RWPE1 (cell line): ENCODE data around the gene TSACC.

ENCODE experiments used
- CTCF ChIA-PET: fragments of 350-600 bp; sonication (Branson Sonifier 250); formaldehyde crosslinking; extraction: SDS; loops from one replicate; lab custom pipeline; 2021; lab: Yijun Ruan, JAX
- POLR2A ChIA-PET: fragments of 400-600 bp; formaldehyde crosslinking; extraction: SDS; loops from one replicate; lab custom pipeline; 2020; ENCODE audit warnings: antibody characterized with exemption; ENCODE audit not compliant: low non-redundant PET; lab: Yijun Ruan, JAX
- DNase-seq: peaks from one replicate; pipeline ENCODE4 v3.0.0; 2012; ENCODE audit warnings: low spot score
- H3K27ac ChIP-seq: fragments of 450-650 bp; 2 replicates; pipeline ENCODE4 v1.5.1; 2017
- TF ChIP-seq, protein P1 (sequence below): fragments of 450-650 bp; conservative IDR thresholded peaks from 2 replicates; pipeline ENCODE4 v1.5.1; 2017; ENCODE audit warnings: low read depth, mild to moderate bottlenecking

Gene TSACC

DNA sequence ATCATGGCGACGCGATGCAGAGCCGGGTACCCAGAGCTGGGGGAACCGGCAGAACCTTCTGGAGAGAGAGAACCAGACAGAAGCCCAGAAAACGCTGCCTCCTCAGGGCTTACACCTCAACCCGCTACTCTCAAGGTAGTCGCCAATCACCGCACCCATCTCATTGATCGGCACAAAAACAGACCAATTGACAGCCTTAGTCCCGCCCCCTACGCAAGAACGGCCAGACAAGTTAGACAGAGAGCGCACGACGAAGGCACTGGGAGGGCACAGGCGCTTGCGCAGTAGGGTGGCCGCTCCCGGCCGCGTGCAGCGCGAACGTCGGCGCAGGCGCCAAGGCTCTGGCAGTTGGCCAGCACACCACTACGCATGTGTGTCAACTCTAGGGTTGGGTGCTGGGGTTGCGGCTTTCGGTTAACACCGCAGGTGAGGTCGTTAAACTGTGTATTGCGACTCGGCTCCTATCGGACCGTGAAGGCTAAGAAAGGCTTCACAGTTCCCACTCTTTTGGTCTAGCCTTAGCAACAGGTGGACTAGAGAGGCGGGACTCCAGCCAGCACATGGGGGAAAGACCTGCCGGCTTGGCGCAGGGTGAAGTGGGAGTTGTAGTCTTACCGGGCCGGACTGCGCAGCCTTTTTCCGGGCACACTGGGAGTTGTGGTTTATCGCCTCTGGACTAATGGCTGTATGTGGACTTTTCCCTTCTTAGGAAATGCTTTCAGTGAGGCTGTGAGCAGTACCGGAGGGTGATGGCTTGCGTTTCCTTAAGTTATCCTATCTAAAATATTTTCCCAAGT lies at the start of gene TSACC, which contains the start of gene CCT3:
Gene TSACC, plus strand, starts transcription at position 347 of the 797 bp plus-strand sequence. CDS start 1,232 bp downstream, outside the sequence.
Gene CCT3, minus strand, starts transcription at position 113 of the 797 bp plus-strand sequence. Its CDS starts 108 bp downstream, at position 5.
- TF ChIP-seq, protein P1, sequence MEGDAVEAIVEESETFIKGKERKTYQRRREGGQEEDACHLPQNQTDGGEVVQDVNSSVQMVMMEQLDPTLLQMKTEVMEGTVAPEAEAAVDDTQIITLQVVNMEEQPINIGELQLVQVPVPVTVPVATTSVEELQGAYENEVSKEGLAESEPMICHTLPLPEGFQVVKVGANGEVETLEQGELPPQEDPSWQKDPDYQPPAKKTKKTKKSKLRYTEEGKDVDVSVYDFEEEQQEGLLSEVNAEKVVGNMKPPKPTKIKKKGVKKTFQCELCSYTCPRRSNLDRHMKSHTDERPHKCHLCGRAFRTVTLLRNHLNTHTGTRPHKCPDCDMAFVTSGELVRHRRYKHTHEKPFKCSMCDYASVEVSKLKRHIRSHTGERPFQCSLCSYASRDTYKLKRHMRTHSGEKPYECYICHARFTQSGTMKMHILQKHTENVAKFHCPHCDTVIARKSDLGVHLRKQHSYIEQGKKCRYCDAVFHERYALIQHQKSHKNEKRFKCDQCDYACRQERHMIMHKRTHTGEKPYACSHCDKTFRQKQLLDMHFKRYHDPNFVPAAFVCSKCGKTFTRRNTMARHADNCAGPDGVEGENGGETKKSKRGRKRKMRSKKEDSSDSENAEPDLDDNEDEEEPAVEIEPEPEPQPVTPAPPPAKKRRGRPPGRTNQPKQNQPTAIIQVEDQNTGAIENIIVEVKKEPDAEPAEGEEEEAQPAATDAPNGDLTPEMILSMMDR, result no peak
- POLR2A ChIA-PET, result no interaction called here
- CTCF ChIA-PET, result interaction anchor here (0.6 kb wide), 1 partner anchor 9 kb away, joined by 3 read pairs; no protein-coding TSS in a partner anchor
- H3K27ac ChIP-seq, result peak within 1 kb of the TSS; percentile 83
- DNase-seq, result peak; percentile 99

DNA sequence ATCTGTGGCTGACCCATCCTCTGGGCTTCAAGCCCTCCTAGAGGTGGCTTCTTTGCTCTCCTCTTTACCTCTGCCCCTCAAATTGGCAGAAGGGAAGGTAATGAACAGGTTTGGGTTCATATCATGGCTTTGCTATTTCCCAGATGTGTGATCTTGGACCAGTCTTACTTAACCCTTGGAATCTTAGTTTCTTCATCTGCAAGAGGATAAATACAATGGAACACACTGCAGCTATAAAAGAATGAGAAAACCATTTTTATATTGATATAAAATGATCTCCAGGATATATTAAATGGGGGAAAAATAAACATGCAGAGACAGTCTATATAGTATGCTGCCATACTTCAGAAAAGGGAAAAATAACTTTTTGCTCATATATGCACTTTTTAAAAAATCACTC lies 48.5 kb upstream of the TSACC start:
- ChIA-PET CTCF (interaction anchor here (0.7 kb wide), 1 partner anchor 33 kb away, joined by 3 read pairs; no protein-coding TSS in a partner anchor), POLR2A (no interaction called here)
- H3K27ac ChIP-seq, result no peak overlapping the region
- DNase-seq, result no peak
- TF ChIP-seq, protein P1, result no peak

DNA sequence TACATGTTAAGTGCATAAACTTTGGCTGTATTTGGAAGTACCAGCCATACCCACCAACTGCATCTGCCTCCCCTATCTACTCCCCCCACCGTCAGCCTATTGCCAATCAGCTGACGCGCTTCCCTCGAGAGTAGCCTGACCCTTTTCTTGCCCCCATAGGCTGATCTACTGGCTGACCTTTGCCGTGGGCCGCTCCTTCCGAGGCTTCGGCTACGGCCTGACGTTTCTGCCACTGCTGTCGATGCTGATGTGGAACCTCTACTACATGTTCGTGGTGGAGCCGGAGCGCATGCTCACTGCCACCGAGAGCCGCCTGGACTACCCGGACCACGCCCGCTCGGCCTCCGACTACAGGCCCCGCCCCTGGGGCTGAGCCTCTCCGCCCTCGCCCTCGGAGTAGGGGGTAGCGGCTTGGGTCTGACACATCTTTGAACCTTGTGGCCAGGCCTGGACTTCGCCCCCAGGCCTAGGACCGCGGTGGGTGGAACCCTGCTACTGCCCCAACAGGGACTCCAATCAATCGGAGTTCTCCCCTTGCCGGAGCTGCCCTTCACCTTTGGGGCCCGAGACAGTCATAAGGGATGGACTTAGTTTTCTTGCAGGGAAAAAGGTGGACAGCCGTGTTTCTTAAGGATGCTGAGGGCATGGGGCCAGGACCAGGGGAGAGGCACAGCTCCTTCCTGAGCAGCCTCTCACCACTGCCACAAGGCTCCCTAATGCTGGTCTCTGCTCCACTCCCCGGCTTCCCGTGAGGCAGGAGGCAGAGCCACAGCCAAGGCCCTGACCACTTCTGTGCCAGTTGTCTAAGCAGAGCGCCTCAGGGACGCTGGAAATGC lies 46.9 kb upstream of the TSACC start:
- no peak for DNase-seq
- ChIA-PET CTCF (no interaction called here), POLR2A (no interaction called here)
- peak overlapping the region; percentile 58 for H3K27ac ChIP-seq
- TF ChIP-seq, protein P1, result no peak

DNA sequence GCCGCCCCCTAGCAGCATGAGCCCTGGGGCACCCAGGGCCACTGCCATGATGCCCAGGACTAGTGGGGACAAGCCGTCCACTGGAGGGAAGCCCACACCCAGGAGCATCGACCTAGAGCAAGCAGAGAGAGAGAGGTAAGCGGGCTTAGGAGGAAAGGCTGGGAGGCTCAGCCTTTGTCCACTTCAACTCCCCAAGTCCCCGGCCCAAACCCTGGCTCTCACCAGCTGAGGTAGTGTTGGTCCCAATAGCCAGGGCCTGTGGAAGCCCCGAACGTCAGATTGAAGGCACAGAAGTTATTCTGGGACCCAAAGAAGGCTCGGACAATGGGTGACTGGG lies 45.3 kb upstream of the TSACC start:
- DNase-seq, result no peak
- ChIA-PET CTCF (no interaction called here), POLR2A (no interaction called here)
- TF ChIP-seq, protein P1, result no peak
- peak overlapping the region; percentile 58 for H3K27ac ChIP-seq

DNA sequence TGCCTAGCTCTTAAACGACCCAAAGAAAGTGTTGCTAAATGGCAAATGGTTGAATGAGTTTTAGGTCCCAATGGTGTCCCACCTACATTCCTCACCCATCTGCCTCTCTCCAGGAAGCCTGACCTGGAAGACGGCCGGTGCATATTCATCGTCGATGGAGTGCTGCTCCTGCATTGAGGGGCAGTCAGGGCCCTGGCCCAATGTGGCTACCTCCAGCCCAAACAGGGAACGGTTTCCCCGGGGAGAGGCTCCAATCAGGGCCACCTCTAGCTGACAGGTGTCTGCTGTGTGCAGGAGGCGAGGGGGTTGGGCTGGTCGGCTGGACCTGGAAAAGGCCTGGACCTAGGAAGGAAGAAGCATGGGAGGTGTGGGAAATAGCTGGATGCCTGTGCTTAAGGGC lies 44.4 kb upstream of the TSACC start:
- ChIA-PET POLR2A (no interaction called here), CTCF (no interaction called here)
- no peak for DNase-seq
- TF ChIP-seq, protein P1, result no peak
- peak overlapping the region; percentile 58; the same call in 1 of the 2 replicates for H3K27ac ChIP-seq

DNA sequence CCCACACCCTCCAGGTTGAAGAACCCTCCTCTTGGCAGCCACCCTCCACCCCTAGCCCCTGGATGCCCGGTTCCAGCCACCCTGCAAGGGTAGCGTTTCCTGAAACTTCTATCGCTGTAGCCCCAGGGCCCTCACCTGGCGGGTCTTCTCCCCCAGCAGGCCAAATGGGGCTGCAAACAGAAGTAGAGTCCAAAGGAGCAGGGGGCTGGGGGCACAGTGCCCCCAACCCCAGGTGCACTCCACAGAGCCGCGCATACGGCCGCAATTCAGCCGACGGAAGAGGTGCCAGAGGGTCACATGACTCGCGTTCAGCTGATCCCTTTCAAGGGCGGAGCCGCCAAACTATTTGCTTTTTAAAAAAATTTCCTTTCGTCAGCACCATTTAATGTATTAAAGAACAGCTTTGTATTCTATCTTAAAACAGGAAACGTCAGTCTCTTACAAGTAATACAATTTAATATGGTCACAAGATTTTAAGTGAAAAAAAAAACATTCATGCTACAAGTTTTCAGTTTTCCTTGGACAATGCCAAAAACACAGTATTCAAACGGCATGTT lies 42.9 kb upstream of the TSACC start, which contains the start of gene GLMP:
Gene GLMP, minus strand, starts transcription at position 289 of the 557 bp plus-strand sequence. Its CDS starts 34 bp downstream, at position 255.
- peak within 1 kb of the TSS; percentile 52 for H3K27ac ChIP-seq
- CTCF ChIA-PET, result interaction anchor here (0.6 to 0.7 kb wide), 2 partner anchors 9 to 11 kb away, joined by 3 to 7 read pairs; no protein-coding TSS in a partner anchor
- DNase-seq, result peak; percentile 57
- TF ChIP-seq, protein P1, result no peak
- POLR2A ChIA-PET, result no interaction called here
